OCI-LY3 (cell line): Measurements from ENCODE around the gene LSR.

Experiments
- EZH2phosphoT487 ChIP-seq: fragments of 200-600 bp; shearing (Covaris generic); IDR thresholded peaks from 2 replicates; pipeline ENCODE4 v1.6.1; 2018; ENCODE audit warnings: antibody characterized with exemption, mixed run types, low read depth
- TF ChIP-seq, protein P1 (sequence below): fragments of 200-600, 300-600 bp; sonication (generic); IDR thresholded peaks from 2 replicates; pipeline ENCODE4 v1.5.1; 2014; ENCODE audit warnings: antibody characterized with exemption, low read length, low read depth

GRCh38 chr19:35267818-35268535 lies 19.2 kb downstream of the LSR start:
- TF ChIP-seq, protein P1, sequence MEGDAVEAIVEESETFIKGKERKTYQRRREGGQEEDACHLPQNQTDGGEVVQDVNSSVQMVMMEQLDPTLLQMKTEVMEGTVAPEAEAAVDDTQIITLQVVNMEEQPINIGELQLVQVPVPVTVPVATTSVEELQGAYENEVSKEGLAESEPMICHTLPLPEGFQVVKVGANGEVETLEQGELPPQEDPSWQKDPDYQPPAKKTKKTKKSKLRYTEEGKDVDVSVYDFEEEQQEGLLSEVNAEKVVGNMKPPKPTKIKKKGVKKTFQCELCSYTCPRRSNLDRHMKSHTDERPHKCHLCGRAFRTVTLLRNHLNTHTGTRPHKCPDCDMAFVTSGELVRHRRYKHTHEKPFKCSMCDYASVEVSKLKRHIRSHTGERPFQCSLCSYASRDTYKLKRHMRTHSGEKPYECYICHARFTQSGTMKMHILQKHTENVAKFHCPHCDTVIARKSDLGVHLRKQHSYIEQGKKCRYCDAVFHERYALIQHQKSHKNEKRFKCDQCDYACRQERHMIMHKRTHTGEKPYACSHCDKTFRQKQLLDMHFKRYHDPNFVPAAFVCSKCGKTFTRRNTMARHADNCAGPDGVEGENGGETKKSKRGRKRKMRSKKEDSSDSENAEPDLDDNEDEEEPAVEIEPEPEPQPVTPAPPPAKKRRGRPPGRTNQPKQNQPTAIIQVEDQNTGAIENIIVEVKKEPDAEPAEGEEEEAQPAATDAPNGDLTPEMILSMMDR, result no peak
- no peak for TF ChIP-seq EZH2phosphoT487
